ENCODE measurements around the gene GMNC.

Gene GMNC

DNA sequence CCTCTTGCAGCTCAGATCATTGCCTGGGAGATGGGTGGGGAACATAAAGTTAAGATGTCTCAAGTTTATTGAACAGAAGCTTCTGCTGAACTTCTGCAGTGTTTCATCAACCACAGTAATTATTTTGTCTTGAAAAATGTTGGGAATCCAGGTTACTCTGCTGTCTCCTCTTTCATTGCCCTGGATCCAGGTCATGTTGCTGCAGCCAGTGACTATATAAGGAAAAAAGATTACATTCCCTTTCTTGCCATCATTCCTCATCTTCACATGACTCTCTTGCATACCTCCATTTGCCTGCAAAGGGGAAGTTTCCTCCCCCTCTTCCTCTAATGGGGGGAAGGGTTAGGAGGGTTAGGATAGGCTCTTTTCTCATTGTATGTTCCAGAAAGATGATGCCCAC lies 15.1 kb downstream of the GMNC start:
- no peak for DNase-seq

DNA sequence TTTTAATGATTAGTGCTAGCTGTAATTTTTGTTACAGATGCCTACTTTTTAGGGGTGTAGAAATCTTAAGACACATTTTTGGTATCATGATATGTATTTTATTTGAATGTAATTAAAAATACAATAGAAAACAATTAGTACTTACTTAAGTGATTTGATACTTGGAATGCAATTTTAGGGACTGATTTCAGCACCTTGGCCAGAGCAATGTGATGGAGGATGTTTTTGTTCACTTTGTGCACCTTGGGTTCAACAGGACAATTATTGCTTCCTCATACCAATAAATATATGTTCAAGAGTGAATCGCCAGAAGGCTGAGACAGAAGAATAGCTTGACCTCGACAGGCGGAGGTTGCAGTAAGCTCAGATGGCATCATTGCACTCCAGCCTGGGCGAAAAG lies 22.3 kb downstream of the GMNC start:
- DNase-seq = no peak

DNA sequence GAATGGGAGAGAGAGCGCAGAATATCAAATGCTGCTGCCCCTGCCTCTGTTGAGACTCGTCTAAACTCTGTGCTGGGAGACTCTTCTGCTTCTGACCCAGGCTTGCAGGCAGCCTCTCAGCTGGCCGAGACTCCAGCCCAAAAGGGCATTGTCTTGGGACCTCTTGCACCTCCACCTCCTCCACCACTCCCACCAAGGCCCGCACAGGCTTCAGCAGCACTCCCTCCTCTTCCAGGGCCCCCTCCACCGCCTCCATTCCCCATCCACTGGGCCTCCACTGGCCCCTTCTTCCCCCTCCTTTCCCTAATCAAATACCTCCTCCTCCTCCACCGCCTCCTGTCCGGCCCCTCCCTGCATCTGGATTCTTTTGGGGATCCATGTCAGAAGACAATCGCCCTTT lies 31.3 kb downstream of the GMNC start:
- DNase-seq = no peak

DNA sequence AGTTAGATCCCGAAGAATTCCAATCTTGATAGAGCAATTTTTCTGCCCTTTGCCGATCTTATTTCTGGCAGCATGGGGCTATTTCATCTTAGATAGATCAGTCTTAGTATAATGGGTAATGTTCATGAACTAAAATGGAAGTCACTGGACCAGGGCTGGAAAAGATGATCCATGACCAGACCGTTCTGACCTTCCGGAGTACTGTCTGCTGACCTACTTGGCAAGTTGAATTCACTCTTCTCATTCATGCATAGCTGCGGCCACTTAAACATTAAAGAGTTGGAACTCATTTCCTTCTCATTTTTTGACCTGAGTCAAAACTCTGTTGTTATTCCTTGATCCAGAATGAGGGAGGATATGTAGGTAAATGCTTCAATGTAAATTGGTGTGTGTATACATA lies 32.5 kb downstream of the GMNC start:
- DNase-seq = no peak

DNA sequence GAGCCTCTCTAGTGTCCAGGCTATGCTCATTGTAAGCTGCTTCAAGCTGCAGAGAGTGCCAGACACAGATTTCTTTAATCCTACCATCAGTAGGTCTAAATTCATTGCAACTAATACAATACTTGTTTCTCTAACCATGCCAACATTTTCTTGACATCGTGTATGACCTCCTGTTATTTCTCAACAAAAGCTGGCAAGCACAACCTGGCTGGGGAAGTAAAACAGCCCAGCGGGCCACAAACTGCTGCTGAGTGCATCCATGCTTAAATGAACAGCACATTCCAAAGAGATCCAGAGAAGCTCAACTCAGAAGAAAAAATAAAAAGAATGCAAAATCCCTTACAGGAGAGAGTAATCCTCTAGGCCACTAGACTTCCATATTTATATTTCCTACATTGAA lies 36.5 kb downstream of the GMNC start:
- no peak for DNase-seq

DNA sequence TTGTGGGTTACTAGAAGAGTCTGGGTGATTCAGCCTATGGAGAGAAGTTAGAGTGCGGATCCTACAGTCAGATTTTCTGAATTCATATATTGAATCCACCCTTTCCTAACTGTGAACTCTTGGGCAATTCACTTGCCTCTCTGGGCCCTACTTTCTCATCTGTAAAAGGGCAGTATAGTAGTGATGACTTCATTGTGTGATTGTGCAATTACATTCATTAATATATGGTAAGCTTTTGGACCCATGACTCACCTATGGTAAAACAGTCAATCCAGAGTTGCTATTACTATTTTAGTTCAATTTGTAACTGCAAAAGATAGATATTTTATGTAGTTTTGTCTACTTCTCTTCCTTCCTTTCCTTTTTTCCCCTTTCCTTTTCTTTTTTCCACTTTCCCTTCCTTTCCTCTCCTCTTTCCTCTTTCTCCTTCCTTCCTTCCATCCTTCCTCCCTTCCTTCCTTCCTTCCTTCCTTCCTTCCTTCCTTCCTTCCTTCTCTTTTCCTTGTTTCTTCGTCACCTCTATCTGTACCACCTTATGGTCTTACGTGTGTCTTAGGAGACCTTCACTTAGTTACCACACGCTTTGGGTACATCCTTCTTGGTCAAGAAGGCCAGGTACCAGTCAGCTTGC lies 37.0 kb downstream of the GMNC start:
- no peak for DNase-seq

DNA sequence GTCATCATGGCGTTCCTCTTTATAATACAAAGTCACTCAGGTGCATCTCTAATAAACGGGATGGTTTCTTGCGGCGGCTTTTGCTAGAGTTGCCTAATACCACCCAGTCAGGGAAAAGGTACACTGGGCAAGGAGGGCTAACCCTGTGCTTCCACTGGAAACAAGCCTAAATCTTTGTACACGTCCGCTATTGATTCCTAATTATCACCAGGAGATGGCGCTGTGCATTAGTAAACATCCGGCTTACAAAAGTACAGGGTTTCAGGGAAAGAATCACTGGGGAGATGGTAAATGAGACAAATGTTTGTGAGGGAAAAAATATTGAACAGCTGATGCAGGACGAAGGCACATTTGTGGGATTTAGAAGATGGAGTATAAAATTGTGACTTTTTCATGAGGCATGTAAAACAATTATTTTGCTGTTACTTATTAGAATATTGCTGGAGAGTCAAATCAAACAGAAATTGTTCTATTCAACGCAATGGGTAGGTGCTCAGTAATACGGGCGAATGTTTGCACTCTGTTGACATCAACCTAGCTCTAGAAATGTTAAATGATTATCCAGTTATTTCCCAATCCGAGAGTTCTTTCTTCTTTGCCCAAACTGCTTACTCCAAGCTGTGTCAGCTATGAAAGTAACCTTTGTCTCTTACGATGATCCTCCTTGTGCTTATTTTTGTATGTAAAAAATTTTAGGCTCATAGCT lies 50.6 kb downstream of the GMNC start:
- no peak for DNase-seq

DNA sequence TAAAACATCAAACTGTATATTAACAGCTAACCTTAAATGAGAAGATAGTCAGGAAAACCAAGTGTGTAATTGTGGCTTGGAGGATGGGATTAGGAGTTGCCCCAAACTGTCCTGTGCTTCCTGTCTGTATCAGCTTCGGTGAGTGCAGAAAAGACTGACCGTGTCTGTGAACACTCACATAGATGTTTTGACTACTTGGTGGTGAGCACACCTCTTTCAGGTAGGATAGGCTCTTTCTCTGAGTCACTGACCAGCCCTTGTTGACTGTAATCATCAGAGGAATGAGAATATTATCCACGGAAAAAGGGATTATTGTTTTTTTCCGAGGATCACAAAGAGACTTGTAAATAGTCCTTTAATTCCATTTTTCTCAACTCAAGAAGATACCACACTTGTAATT lies 51.5 kb downstream of the GMNC start:
- DNase-seq = no peak

DNA sequence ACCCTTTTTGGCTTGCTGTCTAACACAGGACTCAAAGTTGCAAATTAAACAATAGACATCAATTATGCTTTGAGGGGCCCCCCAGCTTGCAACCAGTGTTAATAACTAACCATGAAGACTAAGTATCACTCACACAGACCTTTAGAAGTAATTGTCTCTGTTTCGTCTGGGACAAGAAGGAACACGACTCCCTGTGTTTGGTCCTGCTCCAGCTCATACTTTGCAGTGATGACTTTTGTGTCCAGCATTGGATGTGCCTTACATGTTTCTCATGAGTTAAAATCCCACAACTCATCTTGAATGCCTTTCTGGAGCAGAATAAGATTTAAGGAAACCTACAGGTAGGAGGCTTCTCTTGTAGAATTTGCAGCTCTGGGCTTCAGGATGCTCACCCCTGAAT lies 53.1 kb downstream of the GMNC start:
- DNase-seq = no peak

DNA sequence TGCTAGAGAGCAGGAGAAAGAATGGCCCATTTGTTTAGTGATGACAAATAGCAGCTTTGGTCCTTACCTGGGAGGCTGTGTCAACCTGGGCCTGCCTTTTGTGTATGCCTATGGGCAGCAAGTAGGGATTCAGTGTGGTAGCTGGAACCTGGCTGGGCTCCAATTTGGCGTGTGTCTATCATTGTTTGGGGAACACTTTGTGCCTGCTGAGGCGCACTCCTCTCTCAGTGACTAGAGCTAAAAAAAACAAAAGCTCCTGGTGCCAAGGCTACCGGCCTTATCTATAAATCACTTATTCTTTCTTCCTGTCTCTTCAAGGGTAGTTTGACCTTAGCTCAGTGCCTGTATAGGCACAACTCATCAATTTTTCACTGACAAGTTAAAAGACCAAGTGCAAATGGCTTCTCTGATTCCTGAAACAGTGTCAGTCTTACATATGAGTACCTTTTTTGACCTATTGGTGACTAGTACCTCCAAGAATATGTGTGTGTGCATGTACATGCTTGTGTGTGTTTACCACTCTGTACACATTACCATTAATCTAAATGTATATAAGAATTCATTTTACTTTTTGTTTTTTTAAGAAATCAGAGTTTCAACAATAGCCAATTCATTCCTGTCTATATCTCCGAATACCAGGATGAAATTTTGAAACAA lies 54.6 kb downstream of the GMNC start:
- DNase-seq = no peak

Data from NK-92 treated with Interleukin-12 subunit alpha and Interleukin-12 subunit beta, amount 100 ng/mL, for 24 hours (cell line).